Measurements from ENCODE around the gene CYB5R3. TPM values are rescaled to one million over a fixed set of nuclear protein-coding genes. Genes with fewer than 3 reads are reported as not detected.

Gene CYB5R3
- total RNA-seq, 1 experiment from 2014 or later = 34.8 TPM

DNA sequence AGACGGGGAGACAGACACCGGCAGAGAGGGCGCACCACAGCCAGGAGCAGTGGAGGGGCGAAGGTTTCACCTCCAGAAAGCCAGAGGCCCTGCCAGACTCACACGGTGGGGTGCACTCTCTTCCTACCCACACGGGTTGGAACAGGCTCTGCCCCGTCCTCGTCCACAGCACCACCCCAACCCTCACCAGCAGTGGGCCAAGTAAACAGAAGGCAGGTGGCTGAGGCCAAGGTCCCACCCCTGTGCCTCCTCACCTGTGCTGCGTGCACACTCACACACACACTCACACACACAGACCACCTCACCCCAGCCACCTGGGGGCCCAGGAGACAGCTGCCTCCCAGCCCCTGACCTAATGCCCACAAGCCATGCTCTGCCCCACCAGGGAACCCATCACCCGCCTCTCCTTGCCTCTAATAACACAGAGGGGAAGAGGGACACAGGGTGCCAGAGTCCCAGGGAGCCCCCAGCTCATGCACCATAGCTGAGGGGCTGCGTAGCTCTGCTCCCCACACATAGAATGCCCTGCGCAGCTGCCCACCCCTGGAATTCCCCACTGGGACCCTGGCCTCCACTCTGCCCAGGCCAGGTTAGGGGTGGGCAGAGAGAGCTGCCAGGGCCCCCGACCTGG is 3.1 kb downstream of the CYB5R3 start:
- DNase-seq (ENCODE audit: low read depth) = no peak

DNA sequence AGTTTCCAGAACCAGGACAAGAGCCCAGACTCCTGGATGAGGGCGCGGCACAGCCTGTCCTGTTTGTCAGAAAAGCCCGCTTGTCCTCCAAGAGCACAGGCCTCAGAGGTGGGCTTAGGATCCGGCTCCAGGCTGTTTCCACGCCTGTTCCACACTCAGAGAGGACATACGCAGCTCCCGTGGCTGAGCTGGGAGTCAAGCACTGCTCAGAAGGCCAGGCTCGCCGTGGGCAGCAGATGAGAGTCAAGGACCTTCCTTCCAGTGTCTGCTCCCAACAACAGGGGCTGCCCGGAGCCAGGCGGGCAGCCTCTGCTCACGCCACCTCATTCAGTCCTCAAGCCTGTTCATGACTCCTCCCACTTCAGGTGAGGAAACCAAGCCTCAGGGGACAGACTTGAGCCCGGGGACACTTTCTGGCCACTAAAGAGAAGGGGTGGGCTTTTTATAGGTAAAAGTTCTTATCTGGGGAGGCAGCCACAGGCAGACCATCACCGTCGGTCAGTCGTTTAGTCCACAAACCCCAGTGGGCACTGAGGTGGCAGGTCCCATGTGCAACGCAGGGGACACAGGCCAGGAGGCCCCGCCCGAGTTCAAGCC is 3.8 kb downstream of the CYB5R3 start:
- no peak for DNase-seq (ENCODE audit: low read depth)

DNA sequence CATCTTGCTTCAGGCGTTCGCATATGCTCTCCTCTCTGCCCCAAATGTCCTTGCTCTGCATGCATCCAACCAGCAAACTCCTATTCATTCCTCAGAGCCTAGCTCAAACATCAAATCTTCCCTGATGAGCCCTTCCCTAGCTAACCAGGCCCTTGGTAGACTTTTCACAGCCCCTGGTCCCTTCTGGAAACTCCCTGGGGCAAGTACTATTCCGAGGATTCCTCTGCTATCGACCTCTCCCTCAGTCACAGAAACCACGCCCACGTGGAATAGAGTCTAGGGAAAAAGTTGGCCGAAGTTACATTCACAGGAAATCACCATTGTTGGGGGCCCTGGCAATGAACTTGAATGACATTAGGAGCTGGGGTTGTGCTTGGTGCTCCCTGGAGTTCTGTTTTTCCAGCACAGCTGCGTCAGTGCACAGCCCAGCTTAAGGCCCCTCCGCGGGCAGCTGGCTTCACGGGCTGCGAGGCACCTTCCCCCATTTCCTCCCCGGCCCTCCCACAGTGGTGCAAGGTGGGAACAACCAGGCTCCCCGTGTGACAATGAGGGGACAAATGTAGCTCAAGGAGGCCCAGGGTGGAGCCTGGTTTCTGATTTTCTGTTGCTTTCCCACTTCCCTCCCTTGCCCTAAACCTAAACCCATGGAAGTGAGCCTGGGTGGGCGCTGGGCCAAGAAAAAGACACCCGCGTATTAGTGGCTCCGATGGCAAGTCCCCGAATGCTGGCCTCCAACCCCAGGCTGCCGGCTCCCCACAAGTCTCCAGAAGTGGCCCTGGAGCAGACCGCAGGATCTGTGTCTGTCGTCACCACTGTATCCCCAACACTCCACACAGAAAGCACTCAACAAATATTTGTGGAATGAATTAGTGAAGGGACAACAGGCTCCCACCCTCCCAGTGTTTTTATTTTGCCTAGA is 4.5 kb downstream of the CYB5R3 start:
- peak; percentile 28 for DNase-seq (ENCODE audit: low read depth)

DNA sequence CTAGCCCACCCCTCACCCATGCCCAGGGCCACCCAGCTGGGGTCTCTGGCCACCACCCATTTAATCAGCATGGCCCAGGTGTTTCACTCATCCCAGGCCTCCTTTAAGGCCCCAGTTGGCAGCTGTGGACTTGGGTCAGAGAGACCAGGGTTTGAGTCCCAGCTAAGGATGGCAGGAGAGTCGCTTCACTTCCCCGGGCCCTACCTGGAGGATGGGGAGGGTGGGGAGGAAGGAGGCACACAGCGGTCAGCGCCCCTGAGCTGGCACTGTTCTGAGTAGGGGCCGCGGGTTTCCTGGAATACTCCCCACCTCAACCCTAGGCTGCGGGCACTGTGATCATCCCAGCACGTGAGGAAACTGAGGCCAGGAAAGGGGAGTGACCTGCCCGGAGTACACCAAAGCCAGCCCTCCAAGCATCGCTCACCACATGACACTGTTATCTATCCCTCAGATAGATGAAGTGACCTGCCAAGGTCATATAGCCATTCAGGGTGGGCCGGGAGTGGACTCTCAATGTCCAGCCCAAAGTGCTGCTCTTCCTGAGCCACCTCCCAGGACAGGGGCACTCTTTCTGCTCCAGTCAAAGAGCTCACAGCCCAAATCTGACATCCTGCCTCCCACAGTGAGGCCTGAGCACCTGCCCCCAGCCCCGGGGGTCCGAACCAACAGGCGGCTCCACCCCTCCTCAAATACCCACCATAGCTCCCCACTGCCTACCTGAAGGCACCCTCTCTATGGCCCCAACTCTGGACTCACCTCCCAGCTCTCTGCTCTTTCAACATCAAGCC is 5.4 kb downstream of the CYB5R3 start:
- DNase-seq (ENCODE audit: low read depth) = no peak

DNA sequence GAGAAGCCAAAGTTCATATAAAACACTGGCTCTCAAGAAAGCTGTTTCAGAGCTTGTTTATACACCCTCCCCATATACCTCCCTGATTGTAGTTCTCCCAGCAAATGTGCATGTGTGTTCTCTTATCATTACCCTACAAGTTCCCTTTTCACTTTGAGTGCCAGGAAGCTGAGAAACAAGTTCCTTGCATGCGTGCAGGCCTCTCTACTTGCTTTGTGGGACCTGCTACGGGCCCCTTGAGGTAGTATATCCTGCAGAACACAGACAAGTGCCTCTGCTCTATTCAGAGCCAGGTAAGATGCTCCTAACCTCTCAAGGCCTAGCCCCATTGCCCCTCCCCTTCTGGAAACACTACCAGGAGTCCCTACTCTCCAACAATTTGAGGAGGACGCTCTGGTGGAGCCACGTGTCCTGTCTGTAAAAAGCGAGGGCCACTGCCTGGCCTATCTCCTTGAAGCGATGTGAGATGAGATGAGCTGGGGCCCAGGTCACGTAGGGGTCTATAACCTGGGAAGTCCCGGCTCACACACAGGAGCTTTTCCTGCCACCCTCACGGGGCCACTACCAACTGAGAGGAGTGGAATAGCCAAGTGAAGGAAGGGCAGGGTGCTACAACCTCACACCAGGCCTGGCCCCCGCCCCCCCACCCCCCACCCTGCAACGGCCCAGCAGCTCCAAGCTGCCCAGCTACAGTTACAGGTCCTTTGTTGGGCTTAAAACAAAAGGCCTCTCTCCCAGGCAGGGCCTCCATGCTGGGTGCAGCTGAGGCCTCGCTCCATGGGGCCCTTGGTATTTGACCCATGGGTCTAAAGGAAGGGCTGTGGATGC is 6.2 kb downstream of the CYB5R3 start:
- DNase-seq (ENCODE audit: low read depth) = no peak

DNA sequence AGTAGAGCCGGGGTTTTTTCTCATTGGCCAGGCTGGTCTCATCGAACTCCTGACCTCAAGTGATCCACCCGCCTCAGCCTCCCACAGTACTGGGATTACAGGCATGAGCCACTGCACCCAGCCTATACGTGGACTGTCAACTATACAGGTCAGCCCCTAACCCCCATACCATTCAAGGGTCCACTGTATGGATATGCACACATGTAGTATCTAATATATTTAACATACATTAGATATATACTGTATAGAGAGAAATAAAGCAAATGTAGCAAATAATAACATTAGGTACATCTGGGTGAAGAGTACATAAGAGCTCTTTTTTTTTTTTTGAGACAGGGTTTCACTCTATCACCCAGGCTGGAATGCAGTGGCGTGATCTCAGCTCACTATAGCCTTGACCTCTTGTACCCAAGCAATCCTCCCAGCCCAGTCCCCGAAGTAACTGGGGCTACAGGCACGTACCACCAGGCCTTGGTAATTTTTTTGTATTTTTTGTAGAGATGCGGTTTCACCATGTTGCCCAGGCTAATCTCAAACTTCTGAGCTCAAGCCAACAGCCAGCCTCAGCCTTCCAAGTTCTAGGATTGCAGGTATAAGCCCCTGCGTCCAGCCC is 7.3 kb downstream of the CYB5R3 start:
- no peak for DNase-seq (ENCODE audit: low read depth)

DNA sequence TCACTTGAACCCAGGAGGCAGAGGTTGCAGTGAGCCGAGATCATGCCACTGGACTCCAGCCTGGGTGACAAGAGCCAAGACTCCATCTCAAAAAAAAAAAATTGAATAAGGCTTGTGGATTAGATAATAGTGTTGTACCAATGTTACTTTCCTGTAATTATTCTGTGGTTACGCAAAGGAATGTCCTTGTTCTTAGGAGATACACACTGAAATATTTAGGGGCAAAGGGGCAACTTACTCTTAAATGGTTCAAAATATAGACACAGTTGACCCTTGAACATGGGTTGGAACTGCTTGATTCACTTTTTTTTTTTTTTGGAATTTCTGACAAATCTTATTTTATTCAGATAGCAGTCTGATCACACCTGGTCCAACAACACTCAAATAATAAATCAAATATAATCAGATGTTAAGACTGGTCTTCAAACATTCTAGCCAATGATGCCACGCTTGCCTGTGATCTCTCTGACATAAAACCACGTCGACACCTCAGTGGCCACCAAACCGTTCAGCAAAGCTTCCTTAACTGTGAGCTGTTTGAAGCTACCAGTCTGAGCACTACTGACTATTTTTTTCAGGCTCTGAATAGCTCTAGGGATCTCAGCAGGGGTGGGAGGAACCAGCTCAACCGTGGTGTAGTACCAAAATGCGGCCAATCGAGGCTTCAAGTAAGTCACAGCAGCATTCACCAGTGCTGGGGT is 9.5 kb downstream of the CYB5R3 start:
- no peak for DNase-seq (ENCODE audit: low read depth)

DNA sequence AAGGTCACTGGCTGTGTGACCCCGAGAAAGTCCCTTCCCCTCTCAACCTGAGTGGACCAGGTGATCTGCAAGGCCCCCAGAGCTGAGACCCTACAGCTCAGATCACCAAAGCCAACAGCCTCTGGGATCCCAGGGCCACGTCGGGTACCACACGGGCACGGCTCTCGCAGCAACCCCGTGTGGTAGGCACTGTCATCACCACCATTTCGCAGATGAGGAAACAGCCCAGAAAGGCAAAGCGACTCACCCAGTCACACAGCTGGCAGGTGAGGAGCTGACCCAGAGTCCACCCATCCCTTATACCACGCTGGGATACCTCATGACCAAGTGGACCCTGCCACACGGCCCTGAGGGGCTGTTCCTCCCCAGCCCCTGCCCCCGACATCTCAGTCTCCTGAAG is 11.6 kb downstream of the CYB5R3 start:
- DNase-seq (ENCODE audit: low read depth) = no peak

DNA sequence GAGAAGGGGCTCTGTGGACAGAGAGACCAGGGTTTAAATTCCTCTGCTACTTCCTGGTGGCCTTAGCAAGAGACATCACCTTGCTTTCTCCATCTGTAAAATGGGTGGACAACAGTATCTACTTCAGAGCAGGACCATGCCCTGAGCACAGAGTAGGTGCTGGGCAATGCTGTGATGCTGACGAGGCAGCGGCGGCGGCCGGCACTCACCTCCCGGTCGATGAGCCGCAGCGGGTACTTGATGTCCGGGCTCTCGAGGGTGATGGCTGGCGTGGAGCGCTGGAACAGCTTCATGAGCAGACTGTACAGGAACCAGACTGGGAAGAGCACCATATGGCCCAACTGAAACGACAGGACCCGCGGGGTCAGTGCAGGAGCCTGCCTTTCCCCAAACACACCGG is 12.7 kb downstream of the CYB5R3 start:
- DNase-seq (ENCODE audit: low read depth) = no peak

DNA sequence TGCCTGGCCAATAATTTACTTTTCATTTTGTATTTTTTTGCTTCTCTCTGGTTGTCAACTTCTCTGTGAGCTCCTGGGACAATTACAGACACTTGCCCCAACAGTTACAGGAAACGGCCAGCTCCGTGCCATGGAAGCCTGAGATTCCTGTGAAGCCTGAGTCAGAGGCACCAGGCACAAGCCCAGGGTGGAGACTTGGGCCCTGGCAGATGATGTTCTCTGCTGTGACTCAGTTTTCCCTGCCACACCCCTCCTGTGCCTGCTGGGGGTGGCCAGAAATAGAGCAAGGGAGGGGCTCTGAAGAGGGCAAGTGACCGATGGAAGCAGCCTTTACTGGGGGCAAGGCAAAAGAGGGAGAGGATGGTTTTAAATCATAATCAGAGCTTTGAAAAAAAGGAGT is 13.7 kb downstream of the CYB5R3 start:
- DNase-seq (ENCODE audit: low read depth) = peak; percentile 92

DNA sequence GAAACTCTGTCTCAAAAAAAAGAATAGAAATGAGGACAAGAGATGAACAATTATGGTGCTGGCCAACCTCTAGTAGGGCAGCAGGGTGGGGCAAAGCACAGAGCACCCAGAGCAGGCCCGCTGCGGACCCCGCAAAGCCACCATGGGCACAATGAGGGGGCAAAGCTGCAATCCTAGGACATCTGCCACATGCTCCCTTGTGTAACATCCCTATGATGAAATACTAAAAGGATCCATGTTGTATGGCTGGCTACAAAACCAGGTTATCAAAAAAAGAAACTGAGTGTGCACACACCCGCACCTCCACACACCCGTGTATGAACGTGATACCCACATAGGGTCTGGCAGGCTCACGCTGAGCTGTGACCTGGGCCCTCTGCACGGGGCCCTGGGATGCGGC is 16.2 kb downstream of the CYB5R3 start:
- no peak for DNase-seq (ENCODE audit: low read depth)

DNA sequence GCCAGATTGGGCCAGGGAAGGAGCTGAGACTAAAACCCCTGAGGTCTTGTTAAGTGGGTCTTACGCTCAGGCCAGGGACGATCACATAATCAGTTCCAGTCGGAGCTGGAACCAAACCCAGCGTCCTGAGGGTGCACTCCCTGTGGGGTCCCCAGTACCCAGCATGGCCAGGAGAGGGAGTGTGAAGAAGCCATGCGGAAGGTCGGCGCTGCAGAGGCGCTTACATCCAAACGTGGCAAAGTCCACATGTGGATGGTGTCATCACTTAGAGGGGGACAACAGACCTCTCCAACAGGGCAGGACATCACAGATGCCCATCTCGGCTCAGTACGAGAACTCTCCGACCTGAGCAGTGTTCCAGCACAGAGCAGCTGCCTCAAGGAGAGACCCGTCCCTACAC is 17.1 kb downstream of the CYB5R3 start:
- no peak for DNase-seq (ENCODE audit: low read depth)

DNA sequence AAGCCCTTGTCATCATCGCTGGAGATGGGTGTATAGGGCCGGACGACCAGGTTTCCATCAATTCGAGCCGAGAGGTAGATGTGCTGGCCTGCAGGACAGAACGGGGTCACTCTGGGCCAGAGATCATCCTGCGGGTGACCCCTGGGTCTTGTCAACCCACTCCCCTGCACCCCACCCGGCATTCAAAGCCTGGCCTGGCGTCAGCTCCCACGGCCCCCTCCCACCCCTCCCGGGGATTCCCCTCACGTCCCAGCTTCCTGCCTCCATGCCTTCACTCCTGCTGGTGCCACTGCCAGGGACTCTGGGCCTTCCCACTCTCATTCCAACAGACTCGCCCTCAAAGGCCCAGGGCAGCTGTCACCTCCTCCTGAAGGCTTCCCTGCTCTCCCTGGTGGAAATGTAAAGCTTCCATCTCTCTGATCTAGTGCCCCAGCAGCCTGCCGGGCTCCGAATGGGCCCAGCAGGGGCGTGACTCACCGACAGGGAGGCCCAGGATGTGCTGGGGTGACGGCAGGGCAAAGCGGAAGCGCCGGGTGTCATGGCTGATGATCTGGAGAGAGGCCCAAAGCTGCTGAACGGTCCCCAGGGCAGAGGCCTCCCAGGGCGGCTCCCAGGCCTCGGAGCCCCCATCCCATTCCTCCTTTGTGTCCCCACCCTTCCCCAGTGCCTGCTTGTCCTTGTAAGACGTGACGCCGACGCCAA is 18.1 kb downstream of the CYB5R3 start:
- DNase-seq (ENCODE audit: low read depth) = peak; percentile 61

DNA sequence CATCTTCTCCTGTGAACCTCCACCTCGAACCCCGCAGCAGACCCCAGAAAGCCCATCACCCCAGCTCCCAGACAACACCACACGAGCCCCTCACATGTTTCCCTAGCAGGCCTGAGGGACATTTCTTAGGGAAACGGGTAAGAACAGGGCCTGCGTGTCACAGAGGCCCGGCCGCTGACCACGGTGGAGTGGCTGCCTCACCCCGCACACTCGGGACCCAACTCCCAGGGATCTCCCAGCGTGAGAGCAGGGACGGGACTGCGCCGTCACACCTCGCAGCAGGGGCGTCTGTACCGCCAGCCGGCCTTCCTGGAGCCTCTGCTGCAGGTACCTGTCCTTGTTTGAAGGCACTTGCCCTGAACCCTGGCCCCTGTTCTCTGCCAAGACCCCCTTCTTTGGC is 19.0 kb downstream of the CYB5R3 start:
- no peak for DNase-seq (ENCODE audit: low read depth)

DNA sequence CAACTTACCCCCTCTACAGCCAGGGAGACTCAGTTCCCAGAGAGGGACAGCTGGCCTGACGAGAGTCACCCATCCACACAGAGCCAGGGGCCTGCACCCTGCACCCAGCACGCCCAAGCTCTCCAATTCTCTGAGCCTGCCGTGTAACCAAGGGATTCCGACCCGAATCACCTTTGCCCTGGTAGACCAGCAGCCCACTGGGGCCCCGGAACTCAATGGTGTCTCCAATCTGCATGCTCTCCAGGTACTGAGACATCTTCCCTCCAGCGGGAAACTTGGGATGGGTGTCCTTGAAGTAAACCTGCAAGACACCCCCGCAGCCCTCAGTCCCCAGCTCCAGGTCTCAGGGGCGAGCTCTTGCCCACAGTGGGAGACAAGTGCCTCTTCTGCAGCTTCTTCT is 21.2 kb downstream of the CYB5R3 start:
- no peak for DNase-seq (ENCODE audit: low read depth)

DNA sequence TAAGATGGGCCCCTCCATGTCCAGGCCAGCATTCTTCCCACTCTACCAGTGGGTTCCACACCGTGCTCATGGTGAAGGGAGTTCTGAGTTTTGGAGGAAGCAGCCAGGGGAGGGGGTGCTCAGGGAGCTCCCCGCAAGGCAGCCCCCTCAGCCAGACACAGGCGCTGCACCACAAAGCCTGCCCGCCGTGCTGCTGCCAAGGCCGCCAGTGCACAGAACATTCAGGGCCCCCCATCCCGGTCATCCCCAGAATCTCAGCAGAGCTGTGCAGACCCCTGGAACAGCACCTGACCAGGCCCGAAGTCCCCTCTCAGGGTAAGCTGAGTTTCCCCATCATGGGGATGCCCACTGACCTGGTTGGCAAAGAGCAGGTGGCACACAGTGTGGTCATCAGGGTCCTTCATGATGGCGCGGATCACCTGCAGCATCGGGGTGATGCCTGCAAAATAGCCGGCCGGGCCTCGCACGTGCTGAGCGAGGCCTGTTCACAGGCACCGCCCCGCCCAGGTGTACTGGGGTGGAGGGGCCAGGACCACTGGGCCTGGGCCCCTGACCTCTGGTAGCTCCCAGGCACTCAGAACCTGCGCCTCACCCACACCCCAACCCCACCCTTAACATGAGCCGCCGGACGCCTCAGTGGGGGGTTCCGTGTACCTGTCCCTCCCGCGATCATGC is 22.1 kb downstream of the CYB5R3 start:
- DNase-seq (ENCODE audit: low read depth) = no peak

DNA sequence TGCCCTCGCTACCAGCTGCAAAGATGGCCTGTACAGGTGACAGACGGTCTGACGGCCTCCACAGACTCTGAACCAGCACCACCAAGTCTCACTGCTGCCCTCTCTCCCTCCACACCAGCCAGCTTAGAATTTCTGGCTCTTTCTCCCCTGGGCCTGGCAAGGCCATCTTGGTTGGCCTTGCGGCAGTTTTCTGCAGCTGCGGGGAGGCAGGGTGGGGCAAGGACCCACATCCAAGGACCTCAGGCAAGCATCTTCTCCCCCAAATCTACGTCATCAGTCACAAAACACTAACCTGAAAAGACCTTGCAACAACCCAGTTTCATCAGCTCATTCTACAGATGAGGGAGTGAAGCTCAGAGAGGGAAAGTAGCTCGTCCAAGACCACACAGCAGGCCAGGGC is 22.8 kb downstream of the CYB5R3 start:
- DNase-seq (ENCODE audit: low read depth) = no peak

DNA sequence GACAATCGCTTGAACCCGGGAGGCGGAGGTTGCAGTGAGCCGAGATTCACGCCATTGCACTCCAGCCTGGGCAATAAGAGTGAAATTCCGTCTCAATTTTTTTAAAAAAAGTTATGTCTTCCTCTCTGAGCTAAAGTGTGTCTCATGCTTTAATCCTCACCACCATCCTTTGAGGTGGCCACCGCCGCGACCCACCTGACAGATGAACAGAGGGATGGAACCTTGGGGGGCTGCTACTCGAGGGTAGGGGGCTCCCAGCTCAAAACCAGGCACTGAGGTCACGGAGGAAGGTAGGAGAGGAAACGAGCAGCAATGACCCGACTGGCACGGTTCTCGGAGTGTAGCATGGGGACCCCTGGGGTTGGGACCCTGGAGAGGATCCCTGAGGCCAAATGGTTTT is 23.8 kb downstream of the CYB5R3 start:
- DNase-seq (ENCODE audit: low read depth) = no peak

DNA sequence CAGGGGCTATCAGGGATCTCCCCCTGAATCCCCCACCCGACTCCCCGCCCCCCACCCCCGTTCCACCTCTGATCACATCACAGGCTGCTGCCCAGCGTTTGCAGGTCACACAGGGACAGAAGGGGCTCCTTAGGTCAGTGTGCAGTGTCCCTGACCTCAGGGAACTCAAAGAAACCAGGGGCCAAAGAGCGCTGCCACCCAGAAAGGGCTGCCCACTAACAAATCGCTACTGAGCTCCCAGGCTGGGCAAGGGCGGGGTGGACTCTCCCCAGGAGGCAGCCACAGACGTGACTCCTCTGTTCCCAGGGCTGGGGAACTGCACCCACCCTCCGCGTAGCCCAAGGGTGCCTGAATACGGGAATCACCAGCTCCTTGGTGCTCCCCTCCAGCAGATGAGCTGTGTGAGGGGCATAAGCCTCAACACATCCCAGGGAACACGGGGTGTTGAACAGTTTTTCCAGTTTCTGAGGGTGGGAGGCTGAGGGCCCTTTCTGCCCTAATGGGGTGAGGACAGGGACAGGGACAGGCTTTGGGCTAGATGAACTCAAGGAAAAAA is 24.6 kb downstream of the CYB5R3 start:
- no peak for DNase-seq (ENCODE audit: low read depth)

All from Daoy (cell line).